NCI-H2081 treated with DMSO at 0.1 percent for 48 hours (cell line): Measurements from ENCODE around the gene TRIP12.
"Not testable (repeated sequence)": the region's sequence is repeated elsewhere in the genome, so short reads cannot be mapped to it uniquely, and the experiment has no call there.

Experiments used
- DNase-seq: peaks from one replicate; lab custom pipeline; 2025; lab: John Stamatoyannopoulos, UW

TRIP12 gene

DNA sequence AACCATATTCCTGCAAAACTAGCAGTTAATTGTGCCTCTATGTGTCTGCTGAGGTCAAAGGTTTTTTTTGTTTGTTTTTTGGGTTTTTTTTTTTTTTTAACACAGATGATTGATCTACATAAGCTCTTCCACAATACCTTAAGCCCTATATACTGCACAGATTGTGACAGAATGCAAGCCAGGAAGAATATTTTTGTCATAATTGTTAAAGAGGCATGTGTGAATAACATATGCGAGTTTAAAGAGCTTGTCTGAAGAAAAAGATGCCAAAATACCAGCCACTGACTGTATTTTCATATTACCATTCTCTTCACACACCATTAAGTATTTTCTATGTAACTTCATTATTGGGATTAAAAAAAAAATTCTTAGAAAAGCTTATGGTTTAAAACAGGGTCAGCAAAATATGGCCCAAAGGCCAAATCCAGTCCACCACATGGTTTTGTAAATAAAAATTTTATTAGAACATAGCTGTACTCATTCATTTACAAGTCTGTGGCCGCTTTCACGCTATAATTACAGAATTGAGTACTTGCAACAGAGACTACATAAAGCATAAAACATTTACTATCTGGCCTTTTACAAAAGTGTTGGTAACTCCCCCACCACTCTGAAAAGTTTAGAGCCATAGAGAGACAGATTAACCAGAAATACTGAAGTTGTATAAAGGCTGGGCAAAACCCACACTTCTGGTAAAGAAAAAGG, 89.9 kb downstream of the TRIP12 start:
- DNase-seq: no peak

DNA sequence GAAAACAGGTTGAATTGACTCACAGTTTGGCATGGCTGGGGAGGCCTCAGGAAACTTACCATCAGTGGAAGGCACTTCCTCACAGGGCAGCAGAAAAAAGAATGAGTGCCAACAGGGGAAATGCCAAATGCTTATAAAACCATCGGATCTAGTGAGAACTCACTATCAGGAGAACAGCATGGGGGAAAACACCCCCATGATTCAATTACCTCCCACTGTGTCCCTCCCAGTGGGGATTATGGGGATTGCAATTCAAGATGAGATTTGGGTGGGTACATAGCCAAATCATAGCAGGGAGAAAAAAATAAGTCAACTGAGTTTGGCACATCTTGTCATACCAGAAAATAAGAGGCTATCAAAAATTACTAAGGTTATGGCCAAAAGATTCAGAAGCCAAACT, 96.3 kb downstream of the TRIP12 start:
- DNase-seq: no peak

DNA sequence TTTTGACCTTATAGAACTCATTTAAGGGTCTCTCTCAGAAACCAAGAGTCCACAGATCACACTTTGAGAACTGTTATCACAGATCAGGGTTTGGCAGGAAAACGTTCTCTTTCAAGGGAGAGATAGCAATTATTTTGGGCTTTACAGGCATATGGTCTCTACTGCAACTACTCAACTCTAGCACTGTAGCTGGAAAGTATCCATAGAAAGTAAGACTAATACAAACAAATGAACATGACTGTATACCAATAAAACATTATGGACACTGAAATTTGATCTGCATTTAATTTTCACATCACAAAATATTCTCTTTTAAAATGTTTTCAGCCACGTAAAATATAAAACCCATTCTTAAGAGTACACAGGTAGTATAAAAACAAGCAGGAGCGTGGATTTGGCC, 100.5 kb downstream of the TRIP12 start:
- no peak for DNase-seq

DNA sequence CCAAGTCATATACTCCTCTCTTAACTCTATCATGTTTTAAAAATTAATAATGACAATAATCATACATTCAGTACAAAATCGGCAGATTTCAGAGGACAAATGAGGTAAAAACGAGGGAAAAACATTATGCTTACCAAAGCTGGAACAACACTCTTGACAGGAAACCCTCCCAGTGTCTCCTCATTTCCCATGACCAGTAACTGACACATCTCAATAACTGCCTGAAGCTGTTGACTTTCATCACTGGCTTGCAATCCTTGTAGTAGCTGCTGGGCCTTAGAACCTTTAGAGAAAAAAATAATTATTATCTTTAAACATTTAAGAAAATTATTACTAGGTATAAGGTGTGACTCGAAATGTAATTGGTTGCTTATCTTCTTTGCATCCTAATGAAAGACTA, 103.6 kb downstream of the TRIP12 start:
- DNase-seq: no peak

DNA sequence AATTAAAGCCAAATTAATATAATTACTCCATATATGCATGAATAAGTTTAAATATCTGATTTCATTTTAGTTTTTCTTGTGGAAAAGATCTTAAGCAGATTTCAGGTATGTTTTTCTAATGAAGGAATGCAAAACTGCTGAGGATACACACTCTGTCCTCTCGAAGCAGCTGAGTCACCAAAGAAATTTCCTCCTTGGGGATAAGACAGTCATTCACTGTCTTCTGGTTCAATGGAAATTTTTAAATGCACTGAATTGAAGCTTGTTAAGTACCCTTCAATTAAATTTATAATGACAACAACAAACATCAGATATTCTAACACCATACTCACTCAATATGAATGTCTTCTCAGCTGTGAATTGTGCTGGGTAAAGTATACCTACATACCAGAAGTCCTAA, 106.0 kb downstream of the TRIP12 start:
- no peak for DNase-seq

DNA sequence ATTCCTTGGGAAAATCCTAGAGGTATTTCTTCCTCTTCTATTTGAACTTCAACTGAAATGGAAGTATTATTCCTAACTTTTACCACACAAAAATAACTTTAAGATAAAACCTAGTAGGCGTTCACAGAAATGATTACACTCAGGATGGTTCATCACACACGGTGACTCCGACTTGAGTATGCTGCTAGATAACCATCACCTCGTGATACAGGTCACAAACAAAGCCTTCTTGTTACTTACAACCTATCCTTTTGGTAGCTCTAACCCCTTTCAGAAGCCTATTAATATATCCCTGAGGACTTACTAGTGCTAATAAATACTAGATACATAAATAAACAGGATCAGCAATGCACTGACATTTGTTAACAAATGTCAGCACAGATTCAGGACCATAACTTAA, 106.5 kb downstream of the TRIP12 start:
- no peak for DNase-seq

DNA sequence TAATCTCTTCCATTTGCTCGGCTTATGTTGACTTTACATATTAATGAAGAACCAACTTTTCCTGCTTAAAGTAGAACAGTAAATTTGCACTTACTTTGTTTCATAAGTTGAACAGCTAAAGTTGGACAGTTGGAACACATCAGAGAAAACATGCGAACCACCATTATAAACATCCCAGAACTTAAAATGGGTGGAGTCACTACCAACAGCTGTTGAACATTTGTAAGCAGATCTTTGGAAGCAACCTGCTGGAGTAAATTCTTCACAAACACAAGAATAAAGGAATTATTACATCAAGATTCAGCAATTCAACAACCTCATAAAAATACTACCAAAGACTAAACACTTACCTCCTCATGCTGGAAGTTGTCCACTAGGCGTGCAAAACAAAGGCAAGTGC, 111.0 kb downstream of the TRIP12 start:
- DNase-seq: no peak

DNA sequence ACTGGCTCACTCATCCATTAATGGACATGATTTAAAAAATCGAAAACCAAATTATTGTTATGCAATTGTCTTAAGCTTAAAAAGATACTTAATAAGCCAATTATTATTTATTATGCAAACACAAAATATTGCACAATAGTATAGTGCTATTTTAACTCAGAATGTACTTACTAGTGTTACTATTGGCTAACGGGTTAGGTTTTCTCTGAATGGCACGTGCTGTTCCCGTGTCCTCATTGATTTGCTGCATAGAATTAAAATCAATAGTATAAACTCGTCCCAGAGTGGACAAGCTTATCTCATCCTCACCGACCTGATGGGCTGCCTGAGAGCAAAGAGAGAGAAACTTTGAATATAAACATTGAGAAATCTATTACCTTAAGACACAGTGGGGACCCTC, 116.2 kb downstream of the TRIP12 start:
- no peak for DNase-seq

DNA sequence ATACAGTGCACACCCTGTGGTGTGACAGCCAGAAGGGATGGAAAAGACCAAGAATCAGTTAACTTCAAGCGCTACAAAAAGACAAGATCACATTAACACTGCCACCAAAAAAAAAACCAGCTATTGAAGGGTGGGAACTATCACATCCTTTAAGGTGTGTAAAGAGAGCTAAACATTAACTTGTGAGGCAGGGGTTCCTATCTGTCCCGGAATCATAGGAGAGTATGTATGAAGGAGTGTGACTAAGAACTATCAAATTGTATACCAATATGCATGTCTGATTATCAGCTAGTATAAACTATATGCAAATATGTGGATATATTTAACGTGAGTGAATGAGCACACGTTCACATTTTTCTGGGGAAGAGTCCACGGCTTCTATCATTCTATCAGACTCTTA, 119.0 kb downstream of the TRIP12 start:
- no peak for DNase-seq

DNA sequence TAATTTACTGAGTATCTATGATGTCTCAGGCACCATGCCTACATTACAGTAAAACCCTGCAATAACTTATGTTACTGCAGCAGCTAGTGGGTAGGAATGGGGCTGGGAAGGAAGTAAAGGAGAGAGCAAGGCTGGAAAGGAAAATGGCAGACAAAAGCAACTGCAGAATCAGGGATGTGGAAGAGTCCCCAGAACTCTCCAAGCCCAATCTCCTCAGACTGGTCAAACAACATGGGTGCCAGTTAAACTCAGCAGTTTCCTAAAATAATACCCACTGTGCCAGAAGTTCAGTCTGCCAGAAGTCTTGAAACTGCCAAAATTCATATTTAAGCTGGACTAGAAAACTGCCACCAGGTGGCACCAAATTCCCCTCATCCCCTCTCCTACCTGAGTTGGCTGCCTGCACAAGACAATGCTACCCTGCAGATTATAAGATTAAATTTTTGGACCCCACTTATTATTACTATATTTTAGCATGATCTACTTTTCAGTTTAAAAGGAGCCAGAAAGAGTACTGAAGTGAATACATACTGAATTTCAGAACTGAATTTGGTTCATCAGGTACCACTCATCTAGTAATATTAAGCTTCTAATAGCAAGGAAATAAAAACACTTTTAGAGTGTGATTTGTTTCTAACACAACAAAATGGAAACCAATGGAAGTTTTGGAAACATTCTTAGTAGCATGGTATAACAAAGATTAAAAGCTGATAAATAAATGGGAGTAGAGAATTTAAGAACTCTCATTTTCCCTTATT, 120.6 kb downstream of the TRIP12 start:
- no peak for DNase-seq

DNA sequence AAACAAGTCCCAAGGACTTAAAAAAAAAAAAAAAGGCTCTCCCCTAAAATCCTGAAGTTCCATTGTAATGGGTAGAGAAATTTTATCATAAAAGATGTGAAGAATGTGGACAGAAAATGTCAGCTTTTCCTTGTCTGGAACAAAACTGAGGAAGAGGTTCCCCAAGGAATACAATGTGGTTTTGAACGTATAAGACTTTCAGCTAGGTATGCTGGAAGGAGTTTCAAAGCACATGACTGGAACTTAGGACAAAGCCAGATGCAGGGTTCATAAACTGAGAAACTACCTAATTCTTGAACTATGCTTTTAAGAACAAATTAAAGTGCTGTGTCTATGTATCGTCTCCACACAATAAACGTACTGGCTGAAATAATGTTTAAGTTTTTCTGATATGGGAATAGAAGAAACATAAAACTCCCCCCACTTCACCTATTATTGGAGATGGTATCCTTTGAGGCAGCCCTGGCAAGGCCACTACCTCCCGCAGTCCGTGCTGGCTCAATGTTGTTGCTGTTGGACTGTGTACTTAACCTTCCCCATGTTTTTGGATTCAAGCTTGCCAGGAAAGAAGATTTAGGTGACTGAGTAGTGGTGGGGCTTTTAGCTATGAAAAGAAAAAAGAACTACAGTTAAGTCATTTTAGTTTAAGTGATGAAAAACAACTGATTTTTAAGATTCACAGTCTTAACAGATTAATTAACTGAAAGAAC, 123.2 kb downstream of the TRIP12 start:
- DNase-seq: no peak

DNA sequence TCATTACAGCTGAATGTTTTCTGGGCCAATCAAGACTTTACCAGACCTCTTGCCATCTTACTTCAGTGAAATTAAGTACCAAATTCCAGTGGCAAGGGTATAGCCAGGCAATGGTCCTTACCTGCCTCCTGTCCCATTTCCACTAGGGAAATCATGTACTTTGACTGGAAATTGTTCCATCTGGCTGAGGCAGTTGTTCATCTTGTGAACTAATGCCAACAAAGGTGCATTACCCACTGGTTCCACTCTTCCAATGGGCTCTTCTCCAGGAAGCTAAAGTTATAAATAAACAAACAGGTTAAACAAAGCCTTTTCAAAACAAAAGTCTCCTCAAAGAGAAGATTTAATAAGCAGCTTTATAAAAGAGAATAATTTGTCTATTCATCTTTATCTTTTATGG, 126.8 kb downstream of the TRIP12 start:
- no peak for DNase-seq

DNA sequence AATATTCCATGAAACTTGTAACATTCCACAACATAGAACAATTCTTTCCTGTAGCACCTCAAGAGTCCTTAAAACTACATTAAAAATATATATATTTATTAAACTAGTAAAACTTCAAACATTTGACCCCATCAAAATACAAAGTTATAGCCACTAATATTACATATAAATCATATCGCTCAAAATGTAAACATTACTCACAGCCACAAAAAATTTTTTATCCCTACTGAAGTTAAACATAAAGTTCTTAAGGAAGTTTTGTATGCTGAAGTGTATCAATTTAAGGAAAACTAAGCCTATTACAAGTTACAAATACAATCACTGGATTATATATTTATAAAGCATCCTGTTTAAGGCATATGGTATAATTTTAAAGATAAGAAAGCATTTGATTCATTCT, 127.2 kb downstream of the TRIP12 start:
- DNase-seq: no peak

DNA sequence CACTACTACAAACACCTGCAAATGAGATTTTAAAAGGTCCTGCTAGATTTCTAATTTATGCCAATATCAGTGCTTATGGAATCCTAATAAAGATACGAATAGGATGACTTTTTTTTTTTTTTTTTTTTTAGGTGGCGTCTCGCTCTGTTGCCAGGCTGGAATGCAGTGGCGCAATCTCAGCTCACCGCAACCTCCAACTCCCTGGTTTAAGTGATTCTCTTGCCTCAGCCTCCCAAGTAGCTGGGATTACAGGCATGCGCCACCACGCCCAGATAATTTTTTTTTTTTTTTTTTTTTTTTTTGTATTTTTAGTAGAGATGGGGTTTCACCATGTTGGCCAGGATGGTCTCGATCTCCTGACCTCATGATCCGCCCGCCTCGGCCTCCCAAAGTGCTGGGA, 135.5 kb downstream of the TRIP12 start:
- DNase-seq: not testable (repeated sequence)

DNA sequence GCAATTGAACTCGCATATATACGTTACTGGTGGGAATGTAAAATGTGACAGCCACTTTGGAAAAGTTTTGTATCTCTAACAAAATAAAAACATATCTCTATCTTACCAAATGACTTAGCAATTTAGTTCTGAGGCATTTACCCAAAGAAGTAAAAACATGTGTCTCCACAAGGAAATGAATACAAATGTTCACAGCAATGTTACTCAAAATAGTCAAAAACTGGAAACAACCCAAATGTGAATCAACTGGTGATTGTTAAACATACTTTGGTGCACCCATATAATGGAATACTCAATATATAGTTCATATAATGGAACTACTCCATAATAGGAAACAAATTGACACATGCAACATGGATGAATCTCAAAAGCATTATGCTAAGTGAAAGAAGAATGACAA, 137.0 kb downstream of the TRIP12 start:
- DNase-seq: no peak

DNA sequence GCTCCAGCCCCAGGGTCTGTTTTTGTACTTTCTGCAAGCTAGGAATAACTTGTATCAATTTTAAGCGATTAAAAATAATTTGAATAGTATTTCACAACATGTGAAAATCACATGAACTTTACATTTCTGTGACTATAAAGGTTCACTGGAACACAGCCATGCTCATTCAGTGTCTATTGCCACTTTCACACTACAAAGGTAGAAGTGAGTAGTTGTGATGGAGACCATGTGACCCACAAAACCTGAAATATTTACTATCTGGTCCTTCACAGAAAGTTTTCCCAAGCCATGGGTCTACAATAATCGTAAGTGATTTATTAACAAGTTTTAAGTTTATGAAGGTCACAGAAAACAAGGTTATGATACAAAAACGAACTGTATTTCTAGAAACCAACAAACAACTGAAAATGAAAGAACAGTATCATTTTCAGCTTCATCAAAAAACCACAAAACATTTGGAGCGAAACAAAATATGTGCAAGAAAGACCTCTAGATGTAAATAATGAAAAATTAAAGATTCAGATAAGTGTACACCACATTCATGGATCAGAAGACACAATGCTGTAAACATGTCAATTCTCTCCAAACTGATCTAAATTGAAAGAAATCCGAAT, 138.6 kb downstream of the TRIP12 start:
- DNase-seq: no peak

DNA sequence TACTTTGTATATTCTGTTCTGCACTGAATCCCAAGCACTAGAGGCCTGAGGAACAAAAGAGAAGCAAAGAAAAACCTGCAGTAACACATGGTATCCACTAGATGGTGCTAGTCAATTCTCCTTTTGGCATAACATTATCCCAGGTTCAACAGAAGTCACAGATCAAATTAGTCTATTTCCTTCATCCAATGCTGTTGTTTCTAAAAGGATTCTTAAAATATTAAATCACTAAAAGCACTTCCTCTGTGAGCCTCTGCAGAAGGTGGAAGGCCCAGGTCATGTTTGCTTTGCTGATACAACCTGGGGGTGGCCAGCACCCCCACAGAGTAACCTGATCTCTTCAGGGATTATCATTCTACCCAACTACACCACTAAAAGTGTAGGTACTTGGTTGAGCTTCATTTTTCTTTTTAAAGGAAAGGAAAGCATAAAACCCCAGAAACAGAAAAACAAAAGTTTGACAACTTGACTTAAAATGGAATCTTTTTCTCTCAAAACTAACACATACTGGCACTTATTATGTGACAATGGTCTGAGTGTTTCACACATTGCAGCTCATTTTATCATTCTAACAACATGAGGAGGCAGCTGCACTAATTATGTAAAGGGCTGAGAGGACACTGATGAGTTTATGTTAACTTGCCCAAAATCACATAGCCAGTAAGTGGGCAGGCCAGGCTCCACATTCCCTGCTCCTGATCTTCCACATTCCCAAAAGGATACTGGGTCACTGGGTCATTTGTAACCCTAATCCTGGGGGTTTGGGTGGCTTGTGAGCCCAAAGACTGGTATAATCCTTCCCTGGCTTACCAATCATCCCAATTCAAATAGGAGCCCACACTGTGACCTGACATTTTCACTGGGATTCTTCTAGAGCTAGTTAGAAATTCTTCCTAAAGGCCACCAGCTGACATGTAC, 140.7 kb downstream of the TRIP12 start:
- DNase-seq: no peak

DNA sequence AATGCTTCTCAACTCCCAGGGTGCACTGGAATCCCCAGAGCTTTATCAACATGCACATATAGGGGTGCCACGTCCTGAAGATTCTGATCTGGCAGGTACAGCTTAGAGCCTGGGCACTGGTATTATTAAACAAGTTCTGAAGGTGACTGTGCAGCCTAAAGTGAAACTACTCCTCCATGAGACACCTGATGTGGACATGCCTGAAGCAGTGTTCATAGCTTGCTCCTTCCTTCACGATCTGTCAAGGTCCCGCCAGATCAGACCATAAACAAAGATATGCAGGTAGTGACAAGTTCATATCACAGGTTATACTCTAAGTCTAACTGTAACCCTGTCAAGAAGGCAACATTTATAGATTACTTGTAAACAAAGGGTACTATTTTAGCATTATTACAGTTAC, 142.2 kb downstream of the TRIP12 start:
- DNase-seq: no peak

DNA sequence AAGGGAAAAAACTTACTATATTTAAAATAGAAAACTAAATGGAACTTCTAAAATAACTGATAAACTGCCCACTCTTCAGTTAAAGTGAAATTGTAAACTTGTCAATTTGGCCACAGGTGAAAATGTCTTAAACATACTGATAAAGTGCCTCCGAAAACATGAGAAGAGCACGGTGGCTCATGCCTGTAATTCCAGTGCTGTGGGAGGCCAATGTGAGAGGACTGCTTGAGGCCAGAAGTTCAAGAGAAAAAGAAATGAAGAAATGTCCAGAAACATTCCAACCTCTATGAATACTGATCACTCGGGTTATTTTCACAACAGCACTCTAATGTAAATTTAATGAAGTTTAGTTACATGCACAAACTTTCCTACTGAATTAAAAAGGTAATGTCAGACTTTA, 144.1 kb downstream of the TRIP12 start:
- DNase-seq: no peak

DNA sequence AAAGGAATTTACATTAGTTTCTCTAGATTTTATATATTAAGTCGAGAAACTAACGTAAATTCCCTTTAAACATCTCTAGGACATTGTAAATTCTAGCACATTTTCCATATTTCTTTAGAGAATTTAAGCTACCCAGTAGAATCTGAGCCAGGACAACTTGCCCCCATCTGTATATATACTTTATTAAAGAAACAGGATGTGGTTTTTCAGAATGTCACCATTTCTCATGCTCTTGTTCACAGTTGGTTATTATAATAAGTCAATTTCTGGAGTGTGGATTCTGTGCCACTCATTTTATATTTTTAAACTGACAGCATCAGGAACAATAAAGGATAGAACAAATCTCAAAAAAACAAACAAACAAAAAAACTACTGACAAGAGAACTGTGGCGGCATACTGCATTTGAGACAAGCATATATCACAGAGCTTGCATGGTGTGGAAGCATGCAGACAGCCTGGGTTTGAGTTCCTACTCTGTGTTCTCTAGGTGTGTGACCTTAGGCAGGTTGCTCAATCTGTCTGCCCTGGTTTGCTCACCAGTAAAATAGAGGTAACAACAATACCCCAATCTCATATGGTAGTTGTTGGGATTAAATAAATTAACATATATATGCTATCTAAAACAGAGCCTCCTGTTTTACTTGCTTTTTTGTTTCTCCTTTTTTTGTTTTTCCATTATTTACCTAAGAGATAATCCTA, 146.0 kb downstream of the TRIP12 start:
- no peak for DNase-seq

DNA sequence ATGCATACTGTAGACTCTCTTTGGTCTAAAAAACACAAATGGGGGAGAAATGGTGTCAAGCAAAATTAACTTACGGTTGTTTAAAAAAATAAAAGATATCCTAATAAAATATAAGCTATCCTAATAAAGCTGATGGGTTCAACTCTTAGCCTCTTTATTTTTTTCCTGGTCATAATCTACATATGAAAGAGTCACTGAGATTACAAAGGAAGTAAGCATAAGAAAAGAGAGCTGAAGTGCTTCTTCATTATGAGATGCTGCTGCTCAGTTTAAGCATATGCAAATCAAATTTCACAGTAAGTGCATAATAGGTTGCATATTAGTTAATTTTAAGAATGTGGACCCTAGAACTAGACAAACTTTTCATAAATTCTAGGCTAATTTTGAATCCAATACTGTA, 147.6 kb downstream of the TRIP12 start:
- DNase-seq: no peak
